ENCODE data around the gene CRLF2. TPM values are rescaled to one million over a fixed set of nuclear protein-coding genes. Genes with fewer than 3 reads are reported as not detected.

CRLF2 gene
- total RNA-seq, 3 donors from 2014 or later: 0.31 to 0.63 TPM; not detected in 1

GRCh38 chrX:1165535-1166196 lies 46.8 kb downstream of the CRLF2 start:
- H3K36me3 ChIP-seq (ENCODE audit: low read depth): no peaks in the 10 kb centered on the region
- no peak for ATAC-seq
- no peaks in the 10 kb centered on the region for H3K9me3 ChIP-seq
- no peaks in the 10 kb centered on the region for H3K4me1 ChIP-seq (ENCODE audit: low read depth)
- TF ChIP-seq CTCF (IDR thresholded peaks at IDR 0.05): no peak
- DNase-seq: no peak
- intact Hi-C loops (cut with DNase I, micrococcal nuclease): no loop called here
- no peak overlapping the region for H3K4me3 ChIP-seq

- Histone ChIP-seq H3K4me1 (ENCODE audit: low read depth) (no peaks in the 10 kb centered on the region), H3K4me3 (no peak overlapping the region), H3K36me3 (ENCODE audit: low read depth) (no peaks in the 10 kb centered on the region), H3K9me3 (no peaks in the 10 kb centered on the region)
- intact Hi-C loops (cut with DNase I, micrococcal nuclease): no loop called here
- DNase-seq: peak in 2 of 3 donors; percentile 6 to 30
- no peak for ATAC-seq
- TF ChIP-seq CTCF (IDR thresholded peaks at IDR 0.05): no peak
Observed at GRCh38 chrX:1164322-1165288, 47.8 kb downstream of the CRLF2 start.

DNA sequence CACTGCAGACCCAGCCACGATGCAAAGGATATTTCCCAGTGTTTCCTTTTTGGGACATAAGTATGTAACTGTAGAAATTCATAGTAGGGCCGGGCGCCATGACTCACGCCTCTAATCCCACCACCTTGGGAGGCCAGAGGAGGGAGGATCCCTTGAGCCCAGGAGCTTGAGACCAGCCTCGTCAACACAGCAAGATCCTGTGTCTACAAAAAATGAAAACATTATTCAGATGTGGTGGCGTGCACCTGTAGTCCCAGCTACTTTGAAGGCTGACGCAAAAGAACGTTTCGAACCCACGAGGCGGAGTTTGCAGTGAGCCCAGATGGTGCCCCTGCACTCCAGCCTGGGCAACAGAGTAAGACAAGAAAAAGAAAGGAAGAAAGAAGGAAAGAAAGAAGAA lies 49.2 kb downstream of the CRLF2 start:
- no peaks in the 10 kb centered on the region for H3K4me1 ChIP-seq (ENCODE audit: low read depth)
- H3K36me3 ChIP-seq (ENCODE audit: low read depth): no peaks in the 10 kb centered on the region
- H3K4me3 ChIP-seq: no peak overlapping the region
- ATAC-seq: no peak
- DNase-seq: no peak
- TF ChIP-seq CTCF (IDR thresholded peaks at IDR 0.05): no peak
- intact Hi-C loops (cut with DNase I, micrococcal nuclease): no loop called here
- no peaks in the 10 kb centered on the region for H3K9me3 ChIP-seq

GRCh38 chrX:1162119-1162916 lies 50.1 kb downstream of the CRLF2 start:
- no peak for ATAC-seq

More at GRCh38 chrX:1162119-1162916, 50.1 kb downstream of the CRLF2 start:
- Histone ChIP-seq H3K36me3 (ENCODE audit: low read depth) (no peaks in the 10 kb centered on the region), H3K4me3 (no peak overlapping the region), H3K4me1 (ENCODE audit: low read depth) (no peaks in the 10 kb centered on the region), H3K9me3 (no peaks in the 10 kb centered on the region)
- DNase-seq: no peak
- TF ChIP-seq CTCF (IDR thresholded peaks at IDR 0.05): no peak
- intact Hi-C loops (cut with DNase I, micrococcal nuclease): no loop called here

Measured in mucosa of descending colon (tissue), 3 donors.